Measurements from ENCODE around the gene CCDC88A.
"Not testable (repeated sequence)": the region's sequence is repeated elsewhere in the genome, so short reads cannot be mapped to it uniquely, and the experiment has no call there.

Gene CCDC88A

GRCh38 chr2:55296393-55296792, 123.3 kb downstream of the CCDC88A start:
- no peak for DNase-seq

DNA sequence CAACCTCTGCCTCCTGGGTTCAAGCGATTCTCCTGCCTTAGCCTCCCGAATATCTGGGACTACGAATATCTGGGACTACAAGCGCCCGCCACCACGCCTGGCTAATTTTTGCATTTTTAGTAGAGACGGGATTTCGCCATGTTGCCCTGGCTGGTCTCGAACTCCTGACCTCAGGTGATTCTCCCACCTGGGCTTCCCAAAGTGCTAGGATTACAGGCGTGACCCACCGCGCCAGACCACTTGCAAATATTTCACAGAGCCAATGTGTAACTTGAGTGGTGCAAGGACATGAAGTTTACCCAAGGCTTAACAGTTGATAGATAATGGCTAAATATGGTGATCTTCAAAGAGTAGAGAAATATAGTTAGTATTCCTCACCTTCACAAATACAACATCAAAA, 136.6 kb downstream of the CCDC88A start:
- DNase-seq = no peak

DNA sequence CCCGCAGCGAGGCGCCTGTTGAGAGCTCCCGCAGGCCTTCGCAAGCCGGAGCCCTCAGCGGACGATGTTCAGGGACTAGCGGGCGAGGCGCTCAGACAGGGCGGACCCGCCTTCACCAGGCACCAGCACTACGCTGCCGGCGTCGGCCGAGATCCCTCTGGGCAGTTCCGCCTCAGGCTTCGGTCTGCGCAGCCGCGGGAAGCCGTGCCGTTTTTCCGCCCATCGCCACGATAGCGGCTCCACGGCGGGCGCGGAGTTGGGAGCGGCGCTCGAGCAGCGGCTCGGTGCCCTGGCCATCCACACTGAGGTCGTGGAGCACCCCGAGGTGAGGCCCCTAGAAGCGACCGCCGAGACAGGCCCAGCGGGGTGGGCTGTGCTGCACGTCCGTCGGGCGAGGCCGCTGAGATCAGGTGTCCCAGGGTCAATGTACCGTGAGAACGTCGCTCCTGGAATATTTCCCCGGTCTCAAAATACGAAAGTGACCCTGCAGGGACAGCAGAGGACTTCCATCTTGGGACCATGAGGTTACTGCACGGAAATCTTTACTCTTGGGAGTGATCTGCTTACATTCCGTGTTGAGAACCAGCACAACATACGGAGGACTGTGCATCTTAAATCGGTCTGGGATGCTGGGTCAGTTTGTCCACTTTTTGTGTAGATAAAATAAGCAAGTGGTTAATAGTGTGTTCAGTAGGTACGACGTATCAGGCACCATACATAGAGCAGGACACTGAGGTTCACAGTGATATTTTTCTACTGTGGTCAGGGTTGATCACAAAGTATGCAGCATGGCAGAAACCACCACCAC, 137.3 kb downstream of the CCDC88A start:
- DNase-seq = peak; percentile 89

GRCh38 chr2:55280851-55281546, 138.7 kb downstream of the CCDC88A start:
- not testable (repeated sequence) for DNase-seq

GRCh38 chr2:55279859-55280424, 139.7 kb downstream of the CCDC88A start:
- DNase-seq = not testable (repeated sequence)

- DNase-seq = not testable (repeated sequence)
Observed at GRCh38 chr2:55279214-55279835, 140.3 kb downstream of the CCDC88A start.

GRCh38 chr2:55277310-55277709, 142.3 kb downstream of the CCDC88A start:
- no peak for DNase-seq

DNA sequence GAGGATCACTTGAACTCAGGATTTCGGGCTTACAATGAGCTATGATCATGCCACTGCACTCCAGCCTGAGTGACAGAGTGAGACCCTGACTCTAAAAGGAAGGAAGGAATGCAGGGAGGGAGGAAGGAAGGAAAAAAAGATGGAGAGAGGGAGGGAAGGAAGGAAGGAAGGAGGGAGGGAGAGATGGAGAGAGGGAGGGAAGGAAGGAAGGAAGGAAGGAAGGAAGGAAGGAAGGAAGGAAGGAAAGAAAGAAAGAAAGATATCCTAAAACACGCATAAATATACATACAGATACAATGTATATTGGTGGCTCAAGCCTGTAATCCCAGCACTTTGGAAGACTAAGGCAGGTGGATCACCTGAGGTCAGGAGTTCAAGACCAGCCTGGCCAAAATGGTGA, 145.3 kb downstream of the CCDC88A start:
- DNase-seq = not testable (repeated sequence)

- peak; percentile 23 for DNase-seq
Observed at GRCh38 chr2:55269645-55269990, 150.0 kb downstream of the CCDC88A start.

GRCh38 chr2:55268907-55269644, 150.6 kb downstream of the CCDC88A start, which contains the start of gene MTIF2:
MTIF2 (minus strand) TSS chr2:55269231; CDS start chr2:55263858, 5,373 bp downstream.
- peak; percentile 96 for DNase-seq

DNA sequence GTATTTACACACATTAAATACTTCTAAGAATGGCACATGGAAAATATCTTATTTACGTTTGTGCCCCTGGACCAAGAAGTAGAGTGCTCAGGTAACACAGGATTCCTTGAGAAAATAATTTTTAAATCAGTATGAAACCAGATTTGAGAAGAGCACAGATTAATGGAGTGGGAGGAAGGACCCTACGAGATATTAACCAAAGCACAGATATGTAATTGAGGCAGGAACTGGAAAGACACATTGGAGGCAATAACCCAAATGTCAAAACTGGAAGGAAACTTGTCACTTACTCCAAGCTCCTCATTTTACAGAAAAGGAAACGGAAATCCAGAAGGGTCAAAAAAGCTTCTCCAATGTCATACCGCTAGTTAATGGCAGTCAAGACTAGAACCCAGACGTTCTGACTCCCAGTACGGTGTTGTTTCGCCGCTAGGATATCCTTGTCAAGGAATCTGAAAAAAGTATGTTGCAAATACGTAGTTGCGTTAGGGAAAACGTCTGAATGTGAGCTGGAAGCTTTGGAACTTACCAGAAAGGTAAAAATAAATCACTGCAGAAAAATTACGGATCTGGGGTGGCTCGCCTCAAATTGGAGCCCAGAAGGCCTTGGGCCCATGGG, 151.3 kb downstream of the CCDC88A start:
- peak; percentile 16 for DNase-seq

DNA sequence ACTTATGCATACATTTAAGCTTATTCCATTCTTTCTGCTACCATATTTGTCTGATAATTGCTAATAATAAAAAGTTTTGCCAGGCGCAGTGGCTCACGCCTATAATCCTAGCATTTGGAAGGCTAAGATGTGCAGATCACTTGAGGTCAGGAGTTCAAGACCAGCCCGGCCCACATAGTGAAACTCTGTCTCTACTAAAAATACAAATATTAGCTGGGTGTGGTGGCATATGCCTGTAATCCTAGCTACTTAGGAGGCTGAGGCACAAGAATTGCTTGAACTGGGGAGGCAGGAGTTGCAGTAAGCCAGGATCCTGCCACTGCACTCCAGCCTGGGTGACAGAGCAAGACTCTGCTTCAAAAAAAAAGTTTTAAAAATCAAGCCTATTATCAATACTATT, 160.1 kb downstream of the CCDC88A start:
- DNase-seq = not testable (repeated sequence)

DNA sequence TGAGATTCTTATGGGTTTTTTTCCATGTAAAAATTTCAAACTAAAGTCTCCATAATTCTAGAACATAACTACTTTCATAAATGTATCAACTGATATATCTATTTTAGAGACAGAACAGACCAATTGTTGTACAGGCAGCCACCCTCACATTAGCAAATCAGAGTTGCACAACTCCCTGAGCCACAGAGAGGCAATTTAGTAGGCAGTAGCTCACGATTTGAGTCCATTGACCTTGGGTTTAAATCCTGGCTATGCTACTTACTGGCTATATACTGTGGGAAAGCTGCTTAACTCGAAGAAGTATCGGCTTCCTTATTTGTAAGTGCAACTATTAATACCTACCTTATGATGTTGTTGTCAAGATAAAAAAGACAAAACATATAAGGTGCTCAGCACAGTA, 166.8 kb downstream of the CCDC88A start:
- no peak for DNase-seq

GRCh38 chr2:55247025-55247424, 172.6 kb downstream of the CCDC88A start:
- no peak for DNase-seq

DNA sequence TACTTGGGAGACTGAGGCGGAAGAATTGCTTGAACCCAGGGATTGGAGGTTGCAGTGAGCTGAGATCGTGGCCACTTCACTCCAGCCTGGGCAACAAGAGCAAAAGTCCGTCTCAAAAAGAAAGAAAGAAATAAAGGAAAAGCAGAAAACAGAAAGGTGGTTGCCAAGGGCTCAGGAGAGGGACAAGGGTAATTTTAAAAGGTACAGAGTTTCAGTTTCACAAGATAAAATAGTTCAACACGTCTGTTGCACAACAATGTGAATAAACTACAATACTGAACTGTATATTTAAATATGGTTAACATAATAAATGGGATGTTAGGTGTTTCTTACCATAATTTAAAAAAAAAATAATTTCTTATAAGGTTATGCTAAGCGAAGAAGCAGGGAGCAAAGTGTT, 174.2 kb downstream of the CCDC88A start:
- DNase-seq = no peak

DNA sequence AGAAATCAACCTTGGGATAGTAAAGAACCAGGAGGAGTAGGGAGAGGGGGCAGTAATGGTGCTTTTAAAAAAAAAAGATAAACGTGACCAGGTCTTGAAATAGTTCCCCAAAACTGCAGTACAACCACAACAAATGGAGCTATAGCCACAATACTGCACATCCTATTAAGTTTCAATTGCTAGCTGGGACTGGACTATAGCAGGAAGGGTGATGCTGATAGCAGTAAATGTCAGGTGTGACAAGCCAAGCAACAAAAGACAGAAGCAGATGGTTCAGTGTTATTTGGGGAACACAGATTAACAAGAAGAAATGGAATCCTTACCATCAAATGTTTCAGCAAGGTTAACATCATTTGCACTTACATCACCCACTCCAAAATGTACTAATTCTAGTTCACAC, 177.0 kb downstream of the CCDC88A start:
- DNase-seq = no peak

DNA sequence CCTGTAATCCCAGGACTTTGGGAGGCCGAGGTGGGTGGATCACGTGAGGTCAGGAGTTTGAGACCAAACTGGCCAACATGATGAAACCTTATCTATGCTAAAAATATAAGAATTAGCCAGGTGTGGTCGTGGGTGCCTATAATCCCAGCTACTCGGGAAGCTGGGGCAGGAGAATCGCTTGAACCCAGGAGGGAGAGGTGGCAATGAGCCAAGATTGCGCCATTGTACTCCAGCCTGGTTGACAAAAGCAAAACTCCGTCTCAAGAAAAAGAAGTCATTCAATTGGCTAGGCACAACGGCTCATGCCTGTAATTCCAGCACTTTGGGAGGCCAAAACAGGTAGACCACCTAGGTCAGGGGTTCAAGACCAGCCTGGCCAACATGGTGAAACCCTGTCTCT, 178.1 kb downstream of the CCDC88A start:
- not testable (repeated sequence) for DNase-seq

DNA sequence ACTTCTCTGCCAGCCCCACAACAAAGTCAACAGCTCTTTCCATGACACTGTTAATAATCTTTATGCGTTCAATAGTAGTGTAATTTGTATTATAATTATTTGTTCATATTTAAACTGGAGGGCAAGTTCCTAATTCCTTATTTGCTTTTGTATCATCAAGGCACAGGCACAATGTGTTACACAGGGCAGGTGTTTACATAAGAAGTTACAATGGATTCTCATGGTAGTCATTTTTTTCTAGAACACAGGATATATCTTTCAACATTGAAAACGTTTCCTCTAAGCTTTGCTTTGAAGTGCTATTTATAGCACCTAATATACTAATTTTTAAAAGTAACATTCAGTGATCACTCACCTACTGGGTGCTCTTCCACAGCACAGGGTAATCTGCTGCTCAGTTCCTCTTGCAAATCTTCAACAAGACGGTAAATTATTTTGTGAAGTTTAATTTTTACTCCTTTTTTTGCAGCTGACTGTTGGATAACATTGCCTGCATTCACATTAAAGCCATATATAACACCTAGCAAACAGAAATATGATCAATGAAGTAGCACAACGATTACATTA, 179.9 kb downstream of the CCDC88A start:
- DNase-seq = no peak
